ENCODE data around the gene PPP1R2C. TPM values are rescaled to one million over a fixed set of nuclear protein-coding genes. Genes with fewer than 3 reads are reported as not detected.
A peak's percentile ranks its signal among the peaks of the same experiment; 100 is the strongest.

Gene PPP1R2C
- total RNA-seq (2022) = not detected in 2 replicates
- not detected for Bru-seq, nascent RNA
- BruChase-seq, experiment 1, labeled RNA remaining after a 2-hour chase = not detected
- BruChase-seq, experiment 2, labeled RNA remaining after a 6-hour chase = not detected
- long read RNA-seq = 0 reads

DNA sequence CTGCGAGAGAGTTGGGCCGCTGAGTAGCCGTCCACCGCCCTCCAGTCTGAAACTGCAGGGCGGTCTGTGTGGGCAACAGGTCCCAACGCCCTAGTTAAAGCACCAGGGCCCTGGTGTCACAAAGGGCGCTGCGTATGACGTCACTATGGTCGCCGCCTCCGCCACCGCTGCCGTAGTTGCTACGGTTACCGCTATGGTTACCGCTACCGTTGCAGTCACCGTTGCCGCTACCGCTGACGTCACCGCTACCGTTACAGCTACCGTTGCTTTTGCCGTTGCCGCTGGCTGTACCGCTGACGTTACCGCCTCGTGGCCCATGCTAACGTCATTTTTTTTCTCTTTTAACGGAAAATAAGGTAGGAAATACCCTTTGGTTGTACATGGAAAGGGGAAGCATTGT lies at the start of gene PPP1R2C:
Gene PPP1R2C, minus strand, starts transcription at position 68 of the 400 bp plus-strand sequence. CDS start 84 bp downstream, outside the sequence.
- H3K4me1 ChIP-seq = no peaks in the 10 kb centered on the region
- no peaks in the 10 kb centered on the region for H3K9me3 ChIP-seq
- H3K36me3 Mint-ChIP-seq (ENCODE audit: insufficient read depth, unreplicated experiment) = no peaks in the 10 kb centered on the region
- DNase-seq = no peak
- no peak within 1 kb of the TSS for H3K27ac Mint-ChIP-seq (ENCODE audit: unreplicated experiment)
- intact Hi-C loops (cut with micrococcal nuclease; ENCODE audit: unreplicated experiment) = no loop called here
- ChIA-PET POLR2A (no interaction called here), CTCF (no interaction called here)
- no TSS peak for BruUV-seq (replicated peaks)
- no peaks in the 10 kb centered on the region for H3K27me3 Mint-ChIP-seq (ENCODE audit: insufficient read depth, unreplicated experiment)
- H3K36me3 ChIP-seq (ENCODE audit: control insufficient read depth, insufficient read depth, low read length) = no peaks in the 10 kb centered on the region
- TF ChIP-seq, protein P1, sequence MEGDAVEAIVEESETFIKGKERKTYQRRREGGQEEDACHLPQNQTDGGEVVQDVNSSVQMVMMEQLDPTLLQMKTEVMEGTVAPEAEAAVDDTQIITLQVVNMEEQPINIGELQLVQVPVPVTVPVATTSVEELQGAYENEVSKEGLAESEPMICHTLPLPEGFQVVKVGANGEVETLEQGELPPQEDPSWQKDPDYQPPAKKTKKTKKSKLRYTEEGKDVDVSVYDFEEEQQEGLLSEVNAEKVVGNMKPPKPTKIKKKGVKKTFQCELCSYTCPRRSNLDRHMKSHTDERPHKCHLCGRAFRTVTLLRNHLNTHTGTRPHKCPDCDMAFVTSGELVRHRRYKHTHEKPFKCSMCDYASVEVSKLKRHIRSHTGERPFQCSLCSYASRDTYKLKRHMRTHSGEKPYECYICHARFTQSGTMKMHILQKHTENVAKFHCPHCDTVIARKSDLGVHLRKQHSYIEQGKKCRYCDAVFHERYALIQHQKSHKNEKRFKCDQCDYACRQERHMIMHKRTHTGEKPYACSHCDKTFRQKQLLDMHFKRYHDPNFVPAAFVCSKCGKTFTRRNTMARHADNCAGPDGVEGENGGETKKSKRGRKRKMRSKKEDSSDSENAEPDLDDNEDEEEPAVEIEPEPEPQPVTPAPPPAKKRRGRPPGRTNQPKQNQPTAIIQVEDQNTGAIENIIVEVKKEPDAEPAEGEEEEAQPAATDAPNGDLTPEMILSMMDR (IDR thresholded peaks at IDR 0.05; ENCODE audit: insufficient read depth in 1 of 2, low read depth in 1 of 2, low read length in 1 of 2, severe bottlenecking in 1 of 2, unreplicated experiment in 1 of 2) = no peak
- H3K27me3 ChIP-seq (replicated peaks; ENCODE audit: control insufficient read depth, insufficient read depth, low read length) = no peaks in the 10 kb centered on the region
- peaks cover 8% of the 10 kb centered on the region for H3K4me1 Mint-ChIP-seq (ENCODE audit: low read depth, unreplicated experiment)
- no peak within 1 kb of the TSS for H3K4me3 Mint-ChIP-seq (ENCODE audit: unreplicated experiment)
- peaks cover 27% of the 10 kb centered on the region for H3K9me3 Mint-ChIP-seq (ENCODE audit: unreplicated experiment)
- no peak within 1 kb of the TSS for H3K4me3 ChIP-seq (ENCODE audit: low read depth, low read length)

DNA sequence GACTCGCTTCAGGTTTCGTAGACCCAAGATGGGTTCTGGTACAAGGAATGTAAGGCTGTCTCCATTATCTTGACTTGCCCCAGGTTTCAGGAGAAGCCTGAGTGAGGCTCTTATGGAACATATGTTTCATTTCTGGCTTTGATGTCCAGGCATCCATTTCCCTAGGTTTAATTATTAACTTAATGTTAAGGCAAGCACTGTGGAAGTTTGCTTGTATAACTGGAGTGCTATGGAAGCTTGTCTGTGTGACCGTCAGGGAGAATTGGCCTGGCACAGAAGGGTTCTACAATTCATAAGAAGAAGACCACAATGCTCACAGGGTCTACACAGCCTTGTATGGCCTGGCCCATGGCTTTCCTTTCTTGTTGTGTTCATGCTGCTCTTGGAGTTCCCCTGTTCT lies 47.2 kb upstream of the PPP1R2C start:
- Histone ChIP-seq H3K27me3 (replicated peaks; ENCODE audit: control insufficient read depth, insufficient read depth, low read length) (no peaks in the 10 kb centered on the region), H3K9me3 (no peaks in the 10 kb centered on the region), H3K36me3 (ENCODE audit: control insufficient read depth, insufficient read depth, low read length) (no peaks in the 10 kb centered on the region), H3K4me3 (ENCODE audit: low read depth, low read length) (no peak overlapping the region), H3K4me1 (no peaks in the 10 kb centered on the region)
- ChIA-PET CTCF (no interaction called here), POLR2A (no interaction called here)
- H3K36me3 Mint-ChIP-seq (ENCODE audit: insufficient read depth, unreplicated experiment) = peaks cover 5% of the 10 kb centered on the region
- no TSS peak for BruUV-seq (replicated peaks)
- peak in 1 of 2 experiments; percentile 0 for DNase-seq
- peaks cover 6% of the 10 kb centered on the region for H3K4me1 Mint-ChIP-seq (ENCODE audit: low read depth, unreplicated experiment)
- peaks cover 11% of the 10 kb centered on the region for H3K9me3 Mint-ChIP-seq (ENCODE audit: unreplicated experiment)
- no peak overlapping the region for H3K27ac Mint-ChIP-seq (ENCODE audit: unreplicated experiment)
- intact Hi-C loops (cut with micrococcal nuclease; ENCODE audit: unreplicated experiment) = no loop called here
- H3K27me3 Mint-ChIP-seq (ENCODE audit: insufficient read depth, unreplicated experiment) = no peaks in the 10 kb centered on the region
- TF ChIP-seq, protein P1 (IDR thresholded peaks at IDR 0.05; ENCODE audit: insufficient read depth in 1 of 2, low read depth in 1 of 2, low read length in 1 of 2, severe bottlenecking in 1 of 2, unreplicated experiment in 1 of 2) = no peak
- H3K4me3 Mint-ChIP-seq (ENCODE audit: unreplicated experiment) = no peak overlapping the region

DNA sequence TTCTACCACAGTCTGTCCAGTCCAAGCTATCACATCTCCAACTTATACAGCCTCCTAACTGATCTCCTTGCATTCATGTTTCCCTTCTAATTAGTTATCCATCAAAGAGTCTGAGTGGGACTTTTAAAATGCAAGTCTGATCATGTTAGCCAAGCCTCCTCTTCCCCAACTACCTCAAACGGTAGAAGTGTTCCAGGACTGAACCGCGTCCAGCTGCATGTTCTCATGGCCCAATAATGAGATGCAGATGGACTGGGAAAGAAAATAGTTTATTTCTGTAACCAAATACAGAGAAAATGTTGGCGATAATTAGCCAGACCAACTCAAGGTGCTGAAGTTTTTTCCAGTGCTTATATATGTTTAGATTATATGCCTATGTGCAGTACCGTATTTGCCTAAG lies 46.6 kb upstream of the PPP1R2C start:
- H3K9me3 ChIP-seq = no peaks in the 10 kb centered on the region
- Mint-ChIP-seq H3K4me1 (ENCODE audit: low read depth, unreplicated experiment) (peaks cover 6% of the 10 kb centered on the region), H3K27ac (ENCODE audit: unreplicated experiment) (no peak overlapping the region), H3K27me3 (ENCODE audit: insufficient read depth, unreplicated experiment) (no peaks in the 10 kb centered on the region), H3K36me3 (ENCODE audit: insufficient read depth, unreplicated experiment) (peaks cover 5% of the 10 kb centered on the region), H3K4me3 (ENCODE audit: unreplicated experiment) (no peak overlapping the region), H3K9me3 (ENCODE audit: unreplicated experiment) (peaks cover 11% of the 10 kb centered on the region)
- BruUV-seq (replicated peaks) = no TSS peak
- H3K4me3 ChIP-seq (ENCODE audit: low read depth, low read length) = no peak overlapping the region
- H3K4me1 ChIP-seq = no peaks in the 10 kb centered on the region
- ChIA-PET CTCF (no interaction called here), POLR2A (no interaction called here)
- no peaks in the 10 kb centered on the region for H3K27me3 ChIP-seq (replicated peaks; ENCODE audit: control insufficient read depth, insufficient read depth, low read length)
- TF ChIP-seq, protein P1 (IDR thresholded peaks at IDR 0.05; ENCODE audit: insufficient read depth in 1 of 2, low read depth in 1 of 2, low read length in 1 of 2, severe bottlenecking in 1 of 2, unreplicated experiment in 1 of 2) = no peak
- no peak for DNase-seq
- no peaks in the 10 kb centered on the region for H3K36me3 ChIP-seq (ENCODE audit: control insufficient read depth, insufficient read depth, low read length)
- intact Hi-C loops (cut with micrococcal nuclease; ENCODE audit: unreplicated experiment) = no loop called here
